ENCODE measurements around the gene NDUFA8.

DNA sequence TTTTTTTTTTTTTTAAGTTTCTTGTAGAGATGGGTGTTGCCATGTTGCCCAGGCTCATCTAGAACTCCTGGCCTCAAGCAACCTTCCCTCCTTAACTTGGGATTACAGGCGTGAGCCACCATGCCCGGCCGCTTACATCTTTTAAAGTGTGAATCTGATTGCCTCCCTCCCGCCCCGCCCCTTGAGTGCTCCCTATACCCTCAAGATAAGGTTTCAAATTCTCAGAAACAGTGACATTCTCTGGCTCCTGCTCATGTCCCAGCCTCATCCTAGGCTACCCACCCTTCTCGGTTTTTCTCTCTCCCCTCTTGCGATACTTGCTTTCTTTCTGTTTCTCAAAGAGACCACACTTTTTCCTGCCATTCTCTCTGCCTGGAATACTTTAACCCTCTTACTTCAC, 12.6 kb upstream of the NDUFA8 start:
- TF ChIP-seq POLR2A (IDR thresholded peaks at IDR 0.05; ENCODE audit: low read length): no peak
- no peak for TF ChIP-seq GATA1 (IDR thresholded peaks at IDR 0.05; ENCODE audit: low read depth, low read length)
